HPDE6-E6E7 (cell line): ENCODE measurements around the gene LIMS2.

Experiments used
- DNase-seq: peaks from one replicate; pipeline ENCODE4 v3.0.0; 2011; ENCODE audit warnings: missing footprints; ENCODE audit errors: extremely low spot score

LIMS2 gene

GRCh38 chr2:127606625-127607398 is 68.5 kb downstream of the LIMS2 start:
- DNase-seq, result no peak

DNA sequence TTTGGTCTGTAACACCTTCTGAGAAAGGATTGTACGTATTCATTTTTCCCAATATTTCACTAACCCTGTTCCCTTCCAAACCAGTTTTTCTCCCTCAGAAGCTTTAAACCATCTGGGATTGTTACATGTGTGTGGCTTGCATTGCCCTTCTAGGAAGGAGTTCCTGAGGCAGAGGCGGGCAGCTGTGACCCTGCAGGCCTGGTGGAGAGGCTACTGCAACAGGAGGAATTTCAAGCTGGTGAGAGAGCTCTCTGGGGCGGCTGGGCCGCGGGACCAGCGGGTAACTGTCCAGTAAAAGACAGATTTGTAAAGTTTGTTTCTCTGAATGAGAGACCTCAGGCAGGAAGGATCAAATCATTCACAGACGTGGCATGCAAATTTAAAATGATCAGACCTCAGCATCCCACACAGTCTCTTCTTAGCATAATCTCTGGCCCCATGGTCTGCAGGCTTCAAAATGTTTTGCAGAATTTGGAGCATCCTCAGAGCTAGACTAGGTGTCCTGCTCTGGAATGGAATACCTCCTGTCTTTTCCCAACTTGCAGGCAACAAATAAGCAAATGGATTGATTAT is 69.6 kb downstream of the LIMS2 start:
- DNase-seq, result no peak

GRCh38 chr2:127604986-127605385 is 70.3 kb downstream of the LIMS2 start:
- DNase-seq, result no peak

DNA sequence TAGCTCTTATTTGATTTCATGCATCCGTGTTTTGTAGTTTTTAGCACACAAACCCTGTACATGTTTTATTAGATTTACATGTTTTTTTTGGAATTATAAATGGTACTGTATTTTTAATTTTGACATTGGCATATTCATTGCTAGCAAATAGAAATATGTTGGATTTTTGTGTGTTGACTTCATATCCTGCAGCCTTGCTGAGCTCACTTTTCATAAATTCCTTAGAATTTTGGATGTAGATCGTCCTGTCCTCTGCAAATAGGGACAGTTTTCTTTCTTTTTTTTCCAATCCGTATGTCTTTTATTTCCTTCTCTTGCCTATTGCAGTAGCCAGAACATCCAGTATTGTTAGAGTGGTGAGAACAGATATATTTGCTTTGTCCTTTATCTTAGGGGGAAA is 76.1 kb downstream of the LIMS2 start:
- no peak for DNase-seq

DNA sequence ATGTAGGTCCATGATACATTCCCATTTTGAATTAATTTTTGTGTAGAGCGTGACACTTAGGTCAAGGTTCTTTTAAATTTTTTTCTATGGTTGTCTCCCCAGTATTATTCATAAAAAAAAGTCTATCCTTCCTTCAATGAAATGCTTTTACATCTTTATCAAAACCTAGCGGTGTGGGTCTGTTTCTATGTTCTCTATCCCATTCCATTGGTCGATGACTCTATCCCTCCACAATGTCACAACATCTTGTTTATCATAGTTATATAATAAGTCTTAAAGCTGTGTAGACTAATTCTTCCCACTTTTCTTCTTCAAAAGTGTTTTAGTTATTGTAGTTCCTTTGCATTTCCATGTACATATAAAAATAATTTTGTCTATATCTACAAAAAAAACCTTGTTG is 76.6 kb downstream of the LIMS2 start:
- no peak for DNase-seq

- no peak for DNase-seq
Measured at GRCh38 chr2:127597984-127598380, 77.3 kb downstream of the LIMS2 start.

DNA sequence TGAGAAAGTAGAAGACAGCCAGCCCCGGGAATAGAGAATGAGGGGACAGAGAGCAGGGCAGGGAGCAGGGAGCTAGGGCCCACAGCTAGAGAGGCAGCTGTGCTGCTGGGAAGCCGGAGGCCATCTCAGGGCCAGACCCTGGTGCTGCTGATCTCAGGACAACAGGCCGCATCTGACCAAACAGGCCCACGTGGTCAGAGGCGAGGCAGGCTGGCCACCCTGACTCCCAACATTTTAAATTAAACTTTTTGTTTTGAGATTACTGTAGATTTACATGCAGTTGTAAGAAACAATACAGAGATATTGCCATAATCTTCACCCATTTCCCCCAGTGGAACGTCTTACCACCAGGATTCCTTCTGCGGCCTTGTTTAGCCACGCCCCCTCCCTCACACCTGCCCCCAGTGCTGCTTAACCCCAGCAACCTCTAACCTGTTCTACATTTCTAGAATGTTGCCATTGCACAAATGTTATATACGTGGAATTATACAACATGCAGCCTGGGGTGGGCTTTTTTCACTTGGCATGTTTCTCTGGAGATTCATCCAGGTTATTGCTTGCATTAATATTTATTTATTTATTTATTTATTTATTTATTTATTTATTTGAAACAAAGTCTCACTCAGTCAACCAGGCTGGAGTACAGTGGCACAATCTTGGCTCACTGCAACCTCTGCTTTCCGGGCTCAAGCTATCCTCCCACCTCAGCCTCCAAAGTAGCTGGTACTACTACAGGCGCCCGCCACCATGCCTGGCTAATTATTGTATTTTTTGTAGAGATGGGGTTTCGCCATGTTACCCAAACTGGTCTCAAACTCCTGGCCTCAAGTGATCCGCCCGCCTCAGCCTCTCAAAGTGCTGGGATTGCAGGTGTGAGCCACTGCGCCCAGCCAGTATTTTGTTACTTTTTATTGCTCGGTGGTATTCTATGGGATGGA is 78.0 kb downstream of the LIMS2 start:
- no peak for DNase-seq

GRCh38 chr2:127596311-127597045 is 78.9 kb downstream of the LIMS2 start:
- DNase-seq, result no peak

DNA sequence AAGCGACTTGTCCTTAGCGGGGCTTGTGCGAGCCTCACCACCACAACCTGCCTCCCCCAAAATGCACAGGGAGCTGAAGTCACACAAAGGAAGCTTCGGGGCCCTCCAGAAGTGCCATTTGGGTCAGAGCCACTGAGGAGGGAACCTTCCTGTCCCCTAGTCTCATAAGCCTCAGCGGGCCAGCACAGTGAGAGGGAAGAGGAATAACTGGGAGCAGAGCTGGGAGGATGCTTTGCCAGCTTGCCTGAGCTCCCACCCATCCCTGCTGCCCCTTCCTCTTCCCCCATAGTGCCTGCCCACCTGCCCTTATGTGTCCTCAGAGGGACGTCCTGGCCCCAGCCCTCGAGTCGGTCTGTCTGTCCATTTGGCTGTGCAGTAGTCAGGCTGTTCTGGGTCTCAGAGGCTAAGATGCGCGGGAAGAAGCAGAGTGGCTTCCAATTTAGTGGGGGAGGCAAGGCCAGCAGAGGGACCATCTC is 81.2 kb downstream of the LIMS2 start:
- no peak for DNase-seq

- no peak for DNase-seq
Measured at GRCh38 chr2:127593228-127594115, 81.9 kb downstream of the LIMS2 start.

DNA sequence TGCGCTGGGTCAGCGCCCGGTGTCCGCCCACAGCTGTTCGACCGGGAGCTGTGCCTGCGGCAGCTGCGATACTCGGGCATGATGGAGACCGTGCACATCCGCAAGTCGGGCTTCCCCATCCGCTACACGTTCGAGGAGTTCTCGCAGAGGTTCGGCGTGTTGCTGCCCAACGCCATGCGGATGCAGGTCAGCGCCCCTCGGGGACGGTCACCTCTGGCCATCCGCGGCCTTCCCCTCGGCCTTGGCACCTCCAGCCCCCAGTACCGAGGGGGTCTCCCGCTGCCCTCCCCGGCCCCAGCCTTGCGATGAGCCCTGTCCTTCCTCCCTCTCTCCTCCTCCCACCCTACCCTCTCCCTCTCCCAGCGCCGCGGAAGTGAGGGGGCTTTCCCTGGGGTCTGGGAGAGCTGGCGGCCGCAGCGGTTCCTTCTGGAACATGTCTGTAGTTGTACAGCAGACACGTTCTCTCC is 82.5 kb downstream of the LIMS2 start:
- DNase-seq, result no peak

GRCh38 chr2:127591221-127591923 is 84.0 kb downstream of the LIMS2 start:
- DNase-seq, result peak; percentile 62

DNA sequence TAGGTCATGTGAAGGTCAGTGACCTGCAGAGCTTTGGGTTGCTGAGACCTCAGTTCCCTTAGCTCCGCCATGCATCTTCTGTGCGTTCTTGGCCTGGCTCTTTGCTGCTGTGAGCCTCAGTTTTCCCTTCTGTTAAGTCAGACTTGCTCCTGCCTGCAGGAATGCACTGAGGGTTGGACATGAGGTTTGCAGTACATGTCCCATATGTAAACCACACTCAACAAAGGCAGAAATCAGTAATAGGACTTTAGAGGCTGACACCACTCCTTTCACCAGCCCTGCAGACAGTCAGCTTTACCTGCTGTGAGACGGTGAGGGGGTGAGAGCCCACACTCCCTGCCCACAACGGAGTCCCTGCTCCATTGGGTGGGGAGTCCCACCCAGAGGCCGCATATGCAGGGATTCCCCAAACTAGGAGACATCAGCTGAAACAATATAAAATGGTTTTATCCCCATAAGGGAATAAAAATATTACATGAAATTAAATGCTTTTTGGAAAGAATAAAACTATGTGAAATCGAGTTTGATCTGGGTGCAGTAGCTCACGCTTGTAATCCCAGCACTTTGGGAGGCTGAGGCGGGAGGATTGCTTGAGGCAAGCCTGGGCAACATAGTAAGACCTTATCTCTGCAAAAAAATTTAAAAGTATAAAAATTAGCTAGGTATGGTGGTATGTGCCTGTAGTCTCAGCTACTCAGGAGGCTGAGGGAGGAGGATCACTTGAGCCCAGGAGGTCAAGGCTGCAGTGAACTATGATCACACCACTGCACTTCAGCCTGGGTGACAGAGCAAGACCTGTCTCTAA is 84.7 kb downstream of the LIMS2 start:
- DNase-seq, result no peak

- no peak for DNase-seq
Measured at GRCh38 chr2:127589841-127590240, 85.5 kb downstream of the LIMS2 start.

- DNase-seq, result no peak
Measured at GRCh38 chr2:127589358-127589757, 86.0 kb downstream of the LIMS2 start.
